COLO668 (cell line): ENCODE measurements around the gene CNTNAP2.

Experiments
- DNase-seq: peaks from one replicate; lab custom pipeline; 2025; ENCODE audit not compliant: unreplicated experiment; lab: John Stamatoyannopoulos, UW

The CNTNAP2 gene

DNA sequence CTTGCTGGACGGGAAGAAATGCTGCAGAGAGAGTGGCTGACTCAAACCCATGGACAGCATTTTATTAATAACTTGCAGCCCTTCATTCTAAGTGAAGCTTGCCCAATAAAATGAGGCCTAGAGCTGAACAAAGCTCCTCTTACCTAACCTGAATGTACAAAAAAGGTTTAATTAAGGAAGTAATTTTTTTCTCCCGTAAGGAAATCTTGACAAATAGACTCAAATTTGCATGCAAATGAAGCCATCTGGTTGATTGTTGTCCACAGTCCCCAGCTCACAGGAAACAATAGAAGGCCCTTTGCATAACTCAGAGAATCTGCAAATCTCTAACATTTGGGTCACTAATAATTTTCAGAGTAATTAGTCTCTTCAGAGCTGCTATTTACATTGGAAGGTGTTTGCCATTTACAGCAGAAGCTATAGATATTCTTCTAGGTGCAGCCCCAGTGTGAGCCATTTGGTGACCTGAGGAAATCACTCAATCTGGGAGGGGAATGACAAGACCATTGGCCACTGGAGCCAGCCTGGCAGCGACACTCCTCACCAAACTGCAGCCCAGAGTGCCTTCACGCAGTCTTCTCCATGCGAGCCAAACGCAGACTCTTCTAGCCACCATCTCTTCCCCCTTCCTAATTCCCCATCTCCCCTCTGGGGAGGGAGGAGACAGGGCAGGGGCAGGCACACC lies 1991.0 kb downstream of the CNTNAP2 start:
- no peak for DNase-seq

DNA sequence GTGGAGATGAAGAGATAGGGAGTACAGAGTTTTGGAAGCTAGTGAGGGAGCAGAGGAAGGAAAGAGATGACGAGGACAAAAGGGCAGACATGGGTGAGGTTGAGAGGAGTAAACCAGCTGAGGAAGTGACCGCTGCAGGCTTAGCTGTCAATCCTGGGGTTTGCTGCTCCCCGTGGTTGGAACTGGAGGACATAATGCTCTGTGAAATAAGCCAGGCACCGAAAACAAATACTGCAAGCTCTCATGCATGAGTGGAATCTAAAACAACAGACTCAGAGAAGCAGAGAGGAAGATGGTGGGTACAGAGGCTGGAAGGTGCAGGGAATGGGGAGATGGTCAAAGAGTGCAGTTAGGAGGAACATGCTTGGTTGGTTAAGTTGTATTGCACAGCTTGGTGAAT lies 1991.8 kb downstream of the CNTNAP2 start:
- DNase-seq, result no peak

DNA sequence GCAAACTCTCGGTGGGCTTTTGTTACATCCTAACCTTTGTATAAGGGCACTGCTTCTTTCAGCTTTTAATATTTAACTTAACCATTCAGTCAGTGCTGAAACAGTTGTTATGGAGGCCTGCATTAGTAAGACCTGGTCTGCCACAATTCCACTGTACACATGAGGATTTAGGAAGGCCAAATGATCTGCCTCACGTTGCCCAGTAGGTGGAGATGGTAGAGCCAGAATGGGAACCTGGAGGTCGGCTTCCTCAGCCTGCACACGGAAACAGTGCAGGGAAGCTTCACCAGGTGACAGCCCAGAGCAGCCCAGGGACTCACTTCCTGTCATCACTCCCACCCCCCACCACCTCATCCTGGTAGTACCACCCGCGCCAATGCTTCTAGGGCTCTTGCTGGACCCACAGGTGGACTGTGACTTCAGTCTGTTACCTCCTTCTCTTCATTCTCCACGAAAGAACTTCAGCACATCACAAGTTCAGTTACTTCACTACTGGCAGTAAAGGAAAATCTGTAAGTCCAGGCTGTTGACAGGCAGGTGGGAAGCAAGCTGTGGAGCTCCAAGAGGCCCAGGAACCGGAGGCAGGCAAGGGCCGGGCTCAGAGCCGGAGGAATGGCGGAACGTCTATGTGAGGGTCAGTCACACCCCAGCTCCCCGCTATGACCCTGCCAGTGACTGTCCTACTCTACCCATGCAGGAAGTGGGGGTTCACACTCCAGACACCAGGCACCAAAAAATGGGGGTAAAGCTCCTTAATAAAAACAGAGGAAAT lies 1993.7 kb downstream of the CNTNAP2 start:
- no peak for DNase-seq

DNA sequence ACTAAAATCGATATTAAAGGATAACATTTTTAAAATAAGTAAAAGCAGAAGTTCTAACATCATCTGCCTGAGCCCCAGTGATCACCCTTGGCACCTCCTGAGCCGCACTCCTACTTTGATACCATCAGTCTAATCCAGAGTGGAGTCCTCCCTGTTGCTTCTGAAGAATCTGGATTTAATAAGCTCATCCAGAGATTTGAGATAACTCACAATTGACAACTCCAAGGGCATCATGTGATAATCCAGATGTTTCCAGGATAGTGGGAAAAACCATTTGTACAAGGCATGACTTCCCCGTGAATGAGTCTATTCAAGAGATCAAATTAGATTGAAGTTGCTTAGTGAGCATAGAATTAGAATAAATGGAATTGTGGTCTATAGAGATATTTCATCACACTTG lies 1998.2 kb downstream of the CNTNAP2 start:
- no peak for DNase-seq

DNA sequence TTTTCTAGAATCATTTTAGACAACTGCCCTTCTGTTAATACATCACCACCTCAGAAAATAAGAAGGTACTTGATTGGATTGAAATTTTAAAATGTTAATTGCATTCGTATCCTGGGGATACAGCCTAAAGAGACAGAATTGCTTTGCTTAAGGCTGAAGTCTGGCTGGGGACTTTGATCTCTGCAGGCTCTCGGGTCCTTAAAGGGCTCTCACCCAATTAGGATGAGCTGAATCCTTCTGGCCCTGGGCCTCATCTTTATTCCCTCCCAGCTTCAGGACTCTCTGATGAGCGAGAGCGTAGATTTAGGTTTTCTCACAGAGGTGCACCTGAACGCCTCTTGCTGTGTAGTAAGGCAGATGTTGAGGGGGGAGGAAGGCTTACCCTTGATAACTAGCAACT lies 1998.7 kb downstream of the CNTNAP2 start:
- no peak for DNase-seq

DNA sequence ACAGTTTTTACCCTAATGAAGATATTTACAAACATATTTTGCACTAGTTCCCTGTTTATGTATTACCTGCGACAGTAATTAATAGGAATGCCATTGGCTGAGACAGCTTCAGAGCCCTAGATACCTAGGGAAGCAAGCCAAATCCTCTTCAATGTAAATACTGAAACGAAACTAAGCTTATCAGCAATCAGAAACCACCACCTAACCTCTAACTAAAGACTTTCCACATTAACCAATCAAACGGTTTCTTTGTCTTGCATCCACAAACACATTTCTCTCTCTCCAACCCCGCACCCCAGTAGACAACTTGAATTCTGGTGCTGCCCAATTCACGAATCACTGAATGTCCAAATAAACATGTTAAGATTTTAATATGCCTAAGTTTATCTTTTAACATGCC lies 1999.6 kb downstream of the CNTNAP2 start:
- no peak for DNase-seq

DNA sequence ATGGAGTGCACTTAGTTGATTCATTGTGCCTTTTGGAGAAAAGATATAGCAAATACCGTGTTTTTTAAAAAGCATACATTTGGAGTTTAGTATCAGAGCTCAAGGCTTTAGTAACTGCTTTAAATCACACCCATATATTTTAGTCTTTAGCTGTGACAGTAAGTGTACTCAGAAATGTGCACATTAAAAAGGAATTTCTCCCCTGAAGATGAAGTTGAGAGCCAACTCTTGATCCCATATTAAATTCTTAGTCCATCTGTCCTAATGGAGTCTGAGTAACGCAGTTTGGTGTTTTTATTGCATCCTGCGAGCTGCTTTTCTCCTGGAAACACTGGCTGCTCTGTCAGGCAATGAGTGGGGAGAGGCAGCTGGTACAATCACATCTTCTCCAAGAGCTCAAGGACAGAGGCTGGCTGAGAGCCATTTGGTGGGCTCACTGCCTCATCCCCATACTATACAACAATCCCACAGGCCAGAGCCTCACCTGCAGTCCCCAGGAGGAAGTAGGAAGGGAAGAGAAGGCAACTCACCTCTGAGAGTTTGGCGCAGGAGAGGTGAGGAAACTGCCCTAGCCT lies 2000.3 kb downstream of the CNTNAP2 start:
- no peak for DNase-seq

DNA sequence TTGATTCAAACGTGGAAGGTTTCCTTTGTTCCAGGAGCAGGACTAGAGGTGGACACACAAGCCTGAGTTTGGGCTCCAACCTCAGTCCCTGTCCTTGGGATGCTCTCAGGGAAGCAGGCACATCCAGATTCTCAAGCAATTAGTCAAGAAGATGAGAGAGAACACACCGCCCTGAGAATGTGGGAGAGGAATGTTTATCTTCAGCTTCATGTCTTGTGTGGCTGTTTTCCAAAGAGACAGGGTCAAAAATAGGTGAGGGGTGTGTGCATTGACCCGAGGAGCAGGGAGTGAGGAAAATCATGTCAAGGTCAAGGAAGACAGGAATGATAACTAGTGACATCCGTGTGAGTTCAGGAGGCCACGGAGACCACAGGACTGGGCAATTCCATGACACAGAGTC lies 2001.8 kb downstream of the CNTNAP2 start:
- DNase-seq, result no peak

DNA sequence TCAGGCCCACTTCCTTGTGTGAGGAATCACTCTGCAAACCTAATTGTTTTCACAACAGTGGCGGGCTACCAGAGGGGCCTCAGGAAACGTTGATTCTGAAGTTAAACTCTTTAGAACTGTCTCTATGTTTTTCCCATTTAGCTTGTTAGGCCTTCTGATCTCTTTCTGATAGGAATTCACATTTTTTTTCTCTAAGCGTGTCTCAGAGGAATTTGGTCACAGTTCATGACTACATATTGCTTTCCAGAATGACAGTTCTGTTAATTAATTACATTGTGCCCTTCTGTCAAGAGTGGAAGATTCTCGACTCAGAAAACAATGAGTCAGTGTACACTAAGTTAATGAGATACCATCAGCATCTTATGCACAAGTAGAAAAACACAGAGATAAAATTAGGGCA lies 2004.8 kb downstream of the CNTNAP2 start:
- no peak for DNase-seq

DNA sequence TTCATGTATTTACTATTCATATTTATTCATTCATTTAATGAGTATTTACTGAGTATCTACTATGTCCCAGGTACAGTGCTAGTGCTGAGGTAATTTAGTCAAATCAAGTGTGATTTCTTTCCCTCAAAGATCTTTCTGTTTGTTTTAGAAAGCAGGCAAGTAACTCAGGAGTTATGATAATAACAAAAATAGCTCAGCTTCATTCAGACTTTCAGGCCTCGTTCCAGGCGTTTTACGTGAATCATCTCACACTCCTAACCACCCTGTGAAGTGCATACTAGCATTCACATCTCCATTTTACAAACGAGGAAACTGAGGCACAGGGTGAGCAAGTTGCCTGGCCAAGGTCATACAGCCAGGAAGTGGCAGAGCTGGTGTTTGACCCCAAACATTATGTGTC lies 2005.2 kb downstream of the CNTNAP2 start:
- DNase-seq, result no peak

DNA sequence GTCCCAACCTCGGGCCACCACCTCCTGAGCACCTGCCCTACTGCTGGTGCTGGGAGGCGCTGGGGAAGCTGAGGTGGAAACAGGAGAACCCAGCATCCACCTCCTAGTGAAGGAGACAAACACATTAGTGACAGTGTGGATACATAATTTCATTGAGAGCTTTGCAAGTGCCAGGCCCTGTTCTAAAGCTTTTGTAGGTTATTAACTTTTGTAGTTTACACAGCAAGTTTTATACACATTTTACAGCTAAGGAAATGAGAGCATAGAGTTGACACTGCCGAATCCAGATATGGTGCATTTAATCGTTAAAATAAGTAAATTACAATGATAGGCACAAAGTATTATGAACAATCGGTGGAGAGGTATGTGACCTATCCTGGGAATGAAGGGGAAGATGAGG lies 2007.9 kb downstream of the CNTNAP2 start:
- no peak for DNase-seq

DNA sequence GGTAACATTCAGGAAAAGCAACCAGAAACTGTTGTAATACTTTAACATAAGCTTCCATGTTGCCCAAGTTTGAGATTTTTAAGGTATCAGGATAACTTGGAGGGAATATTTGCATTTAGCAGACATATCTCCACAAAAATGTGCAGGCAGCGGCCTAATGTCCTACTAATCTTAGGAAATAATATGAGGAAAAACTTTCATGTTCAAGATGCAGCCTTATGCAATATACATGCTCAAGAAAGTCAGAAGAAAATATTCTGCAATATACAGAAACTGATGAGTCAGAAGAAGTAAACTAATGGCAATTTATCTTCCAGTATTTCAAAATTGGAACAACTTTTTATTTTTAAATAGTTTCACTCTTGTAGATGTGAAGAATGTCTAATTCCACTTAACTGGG lies 2010.8 kb downstream of the CNTNAP2 start:
- no peak for DNase-seq

DNA sequence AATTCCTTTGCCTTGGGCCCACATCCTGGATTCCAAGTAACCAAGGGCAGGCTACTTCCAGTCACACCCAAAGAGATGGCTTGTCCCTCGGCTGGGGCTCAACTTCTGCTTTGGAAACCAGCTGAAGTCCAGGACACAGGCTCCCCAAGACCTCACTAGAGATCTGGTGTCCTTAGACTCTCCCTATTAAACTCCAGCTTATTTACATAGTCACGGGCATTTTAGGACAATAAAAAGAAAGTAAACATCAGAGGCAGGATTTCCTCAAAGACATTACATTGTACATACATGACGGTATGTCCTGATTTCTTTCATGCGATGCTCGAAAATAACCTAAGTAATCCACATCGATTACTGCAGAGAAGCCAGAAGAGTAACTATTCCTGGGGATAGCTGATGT lies 2012.4 kb downstream of the CNTNAP2 start:
- DNase-seq, result no peak

DNA sequence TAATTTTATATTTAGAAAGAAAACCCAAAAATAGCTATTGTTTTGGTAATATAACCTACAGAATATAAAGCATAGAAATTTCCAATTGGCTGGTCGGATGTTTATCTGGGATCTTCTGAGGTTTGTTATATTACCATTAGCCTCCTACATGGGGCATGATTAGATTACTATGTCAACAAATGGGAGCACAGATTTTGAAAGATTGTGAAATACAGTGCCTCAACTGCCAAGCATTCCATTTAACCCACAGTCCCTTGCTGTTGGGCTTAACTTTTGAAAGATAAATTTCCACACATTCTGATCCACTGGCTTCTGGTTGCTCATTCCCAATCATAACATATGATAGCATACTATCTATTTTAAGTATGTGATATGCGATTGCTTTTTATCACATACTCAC lies 2018.5 kb downstream of the CNTNAP2 start:
- no peak for DNase-seq

DNA sequence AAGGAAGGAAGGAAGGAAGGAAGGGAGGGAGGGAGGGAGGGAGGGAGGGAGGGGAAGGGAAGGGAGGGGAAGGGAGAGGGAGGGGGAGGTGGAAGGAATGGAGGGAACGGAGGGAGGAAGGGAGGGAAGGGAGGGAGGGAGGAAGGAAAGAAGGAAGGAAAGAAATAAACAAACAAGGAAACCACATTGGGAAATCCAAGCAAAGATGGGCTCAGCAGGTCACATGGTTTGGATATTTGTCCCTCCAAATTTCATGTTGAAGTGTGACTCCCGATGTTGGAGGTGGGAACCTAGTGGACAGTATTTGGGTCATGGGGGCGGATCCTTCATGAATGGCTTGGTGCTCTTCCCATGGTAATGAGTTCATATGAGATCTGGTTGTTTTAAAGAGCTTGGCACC lies 2019.4 kb downstream of the CNTNAP2 start:
- DNase-seq, result no peak

DNA sequence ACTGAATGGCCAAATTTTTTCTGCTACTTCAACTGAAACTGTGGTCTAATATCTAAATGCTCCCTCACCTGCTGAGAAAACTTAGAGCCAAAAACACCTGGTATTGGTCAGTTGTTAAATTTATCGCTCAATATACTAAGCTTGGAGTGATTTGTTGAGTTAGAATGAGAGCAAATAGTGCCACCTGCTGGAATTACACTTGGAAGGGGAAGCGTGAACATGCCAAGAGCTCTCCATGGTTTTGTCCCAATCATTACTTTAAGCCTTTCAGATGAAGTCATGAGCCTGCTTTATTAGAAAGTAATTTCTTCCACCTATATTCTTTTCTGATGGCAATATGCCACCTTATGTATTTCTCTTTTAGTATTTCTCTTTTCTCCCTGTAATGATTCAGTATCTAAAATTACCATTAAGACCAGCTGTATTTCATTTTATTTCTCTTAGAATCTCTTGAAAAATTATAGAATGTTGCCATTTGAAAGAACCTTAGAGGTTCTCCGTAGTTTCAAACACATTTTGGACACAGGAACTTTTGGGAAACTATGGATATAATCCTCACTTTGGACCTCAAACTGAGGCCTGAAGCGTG lies 2026.2 kb downstream of the CNTNAP2 start:
- peak; percentile 16 for DNase-seq

DNA sequence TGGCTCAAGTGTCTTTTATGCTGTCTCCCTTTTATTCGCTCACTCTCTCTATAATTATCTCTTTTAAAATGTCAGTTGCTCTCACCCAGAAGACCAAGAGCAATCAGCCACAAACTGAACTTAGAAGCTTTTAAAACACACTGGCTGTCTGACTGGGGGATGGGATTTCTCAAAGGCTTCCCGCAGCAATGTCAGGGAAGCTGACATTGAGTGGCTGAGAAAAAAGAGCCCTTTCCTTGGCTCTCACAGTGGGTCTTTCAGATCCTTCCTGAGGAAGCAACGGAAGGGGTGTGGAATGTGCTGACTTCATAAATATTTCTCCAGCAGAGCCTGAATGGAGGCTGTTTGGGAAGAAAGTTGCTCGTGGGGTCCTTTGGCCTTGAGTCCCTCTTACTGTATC lies 2028.2 kb downstream of the CNTNAP2 start:
- DNase-seq, result no peak

DNA sequence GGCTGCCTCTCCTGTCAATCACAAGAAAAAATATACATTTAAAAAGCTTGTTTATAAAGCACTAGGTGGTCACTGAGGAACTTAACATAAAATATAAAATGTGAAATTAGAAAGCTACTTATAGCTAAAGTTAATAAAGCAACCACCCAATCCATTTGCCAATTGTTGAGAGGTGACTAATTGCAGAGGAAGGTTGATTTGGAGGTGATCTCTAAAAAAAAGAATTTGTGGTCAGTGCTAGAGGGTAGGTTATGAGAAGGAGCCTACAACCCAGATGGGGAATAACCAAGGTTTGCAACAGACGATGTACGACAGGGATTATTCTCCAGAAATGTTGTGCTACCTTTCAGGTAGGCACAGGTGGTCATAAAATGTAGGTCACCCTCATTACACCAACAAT lies 2029.7 kb downstream of the CNTNAP2 start:
- DNase-seq, result no peak

DNA sequence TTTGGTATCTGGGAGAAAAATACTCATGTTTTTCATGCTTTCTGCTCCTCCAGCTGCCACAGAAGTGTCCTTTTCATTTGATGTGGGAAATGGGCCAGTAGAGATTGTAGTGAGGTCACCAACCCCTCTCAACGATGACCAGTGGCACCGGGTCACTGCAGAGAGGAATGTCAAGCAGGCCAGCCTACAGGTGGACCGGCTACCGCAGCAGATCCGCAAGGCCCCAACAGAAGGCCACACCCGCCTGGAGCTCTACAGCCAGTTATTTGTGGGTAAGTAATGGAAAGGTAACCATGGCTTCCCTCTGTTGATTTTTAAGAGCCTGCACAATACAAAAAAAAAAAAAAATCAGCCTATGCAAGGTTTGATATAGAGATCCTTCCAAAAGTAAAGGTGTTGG lies 2030.8 kb downstream of the CNTNAP2 start:
- no peak for DNase-seq

DNA sequence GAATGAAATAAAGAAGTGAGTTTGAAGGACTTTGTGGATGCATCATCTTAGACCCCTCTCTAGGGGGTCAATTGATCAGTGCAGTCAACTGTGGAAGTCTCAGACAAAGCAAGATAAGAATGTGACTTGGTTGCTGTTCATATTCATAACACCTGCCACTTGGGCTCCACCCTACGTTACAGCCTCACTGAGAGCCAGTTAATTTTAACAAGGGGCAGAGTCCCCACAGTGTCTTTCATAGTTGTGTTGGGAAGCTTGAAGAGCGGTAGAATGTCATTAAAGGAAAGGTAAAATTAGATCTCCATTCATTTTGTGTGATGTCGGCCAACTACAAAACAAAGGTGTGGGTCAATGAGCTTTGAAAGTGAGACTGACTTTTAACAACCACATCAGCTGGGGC lies 2031.9 kb downstream of the CNTNAP2 start:
- DNase-seq, result no peak

DNA sequence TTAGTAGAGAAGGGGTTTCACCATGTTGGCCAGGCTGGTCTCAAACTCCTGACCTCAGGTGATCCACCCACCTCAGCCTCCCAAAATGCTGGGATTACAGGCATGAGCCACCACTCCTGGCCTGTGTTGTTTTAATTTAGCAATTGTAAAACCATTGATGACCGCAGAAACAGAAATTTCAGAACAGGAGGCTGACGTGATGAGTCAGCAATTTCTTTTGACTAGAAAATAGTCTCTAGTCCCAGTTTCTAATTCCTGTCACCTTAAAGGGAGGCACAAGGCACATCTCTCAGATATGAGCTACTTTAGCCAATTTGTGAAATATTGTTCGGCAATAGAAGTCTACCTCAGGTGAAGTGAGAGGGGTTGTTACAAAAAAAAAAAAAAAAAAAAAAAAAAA lies 2033.1 kb downstream of the CNTNAP2 start:
- no peak for DNase-seq

DNA sequence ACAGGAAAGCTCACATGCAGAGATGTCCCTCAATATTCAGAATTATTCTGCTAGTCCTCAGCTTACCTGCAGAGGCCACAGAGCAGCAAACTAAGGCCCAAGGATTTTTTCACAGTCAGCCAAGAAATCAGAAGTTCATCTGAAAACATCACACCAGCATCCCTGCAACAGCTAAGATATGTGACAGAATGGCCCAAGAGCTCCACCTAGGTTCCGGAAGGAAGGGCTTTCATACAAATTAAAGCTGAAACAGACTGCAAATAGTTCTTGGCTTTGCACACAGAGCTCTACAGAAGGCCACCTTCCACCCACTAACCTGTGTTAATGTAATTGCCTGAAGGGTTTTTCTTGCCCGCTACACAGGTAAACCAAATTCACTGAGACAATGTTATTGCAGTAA lies 2035.2 kb downstream of the CNTNAP2 start:
- no peak for DNase-seq
